WERI-Rb-1 (cell line): Measurements from ENCODE around the gene EZR.

ENCODE experiments used
- DNase-seq: peaks from one replicate; pipeline ENCODE4 v3.0.0-alpha.2; 2020
- H3K27ac ChIP-seq: fragments of 250-450 bp; sonication (Bioruptor Pico); 2 replicates; pipeline ENCODE4 v1.5.1; 2020; ENCODE audit warnings: mild to moderate bottlenecking, moderate library complexity
- H3K27me3 ChIP-seq: fragments of 250-450 bp; sonication (Bioruptor Pico); 2 replicates; pipeline ENCODE4 v1.5.1; 2021; ENCODE audit warnings: mild to moderate bottlenecking, low read depth, moderate library complexity; ENCODE audit not compliant: insufficient read depth, severe bottlenecking
- H3K36me3 ChIP-seq: fragments of 250-450 bp; sonication (Bioruptor Pico); 2 replicates; pipeline ENCODE4 v1.5.1; 2020; ENCODE audit warnings: mild to moderate bottlenecking, moderate library complexity
- H3K4me3 ChIP-seq: 2 replicates; pipeline ENCODE4 v1.5.1; 2011; ENCODE audit warnings: low read depth, mild to moderate bottlenecking, control low read depth, low read length
- H3K9me3 ChIP-seq: fragments of 250-450 bp; sonication (Bioruptor Pico); 2 replicates; pipeline ENCODE4 v1.5.1; 2021; ENCODE audit warnings: mild to moderate bottlenecking, moderate library complexity; ENCODE audit not compliant: severe bottlenecking
- TF ChIP-seq, protein P1 (sequence below): IDR thresholded peaks from 2 replicates; pipeline ENCODE4 v1.5.1; 2011; ENCODE audit warnings: low read depth, mild to moderate bottlenecking, control low read depth, inconsistent platforms, low read length

Gene EZR

DNA sequence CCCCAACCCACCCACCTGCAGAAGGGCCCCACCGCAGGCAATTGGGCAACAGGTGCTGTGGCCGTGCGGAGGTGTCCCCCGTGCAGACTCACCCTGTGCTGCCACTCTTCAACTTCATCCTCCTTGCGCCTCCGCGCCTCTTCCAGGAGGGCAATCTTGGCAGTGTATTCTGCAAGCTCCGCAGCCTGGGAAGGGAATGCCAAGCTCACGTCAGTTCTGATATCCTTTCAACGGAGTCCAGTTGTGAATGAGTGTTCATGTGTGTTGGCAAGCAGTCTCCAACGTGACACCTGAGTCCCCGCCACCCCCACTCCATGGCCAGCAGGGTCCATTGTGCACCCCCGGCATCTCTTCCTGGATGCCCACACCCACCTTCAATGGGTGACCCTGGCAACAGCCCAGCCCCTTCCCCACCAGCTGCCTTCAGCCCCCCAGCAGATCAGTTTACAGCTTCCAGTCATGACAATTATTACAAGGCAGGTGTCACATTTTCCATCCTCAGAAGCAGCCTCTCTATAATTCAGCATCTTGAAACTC, 49.9 kb downstream of the EZR start:
- TF ChIP-seq, protein P1, sequence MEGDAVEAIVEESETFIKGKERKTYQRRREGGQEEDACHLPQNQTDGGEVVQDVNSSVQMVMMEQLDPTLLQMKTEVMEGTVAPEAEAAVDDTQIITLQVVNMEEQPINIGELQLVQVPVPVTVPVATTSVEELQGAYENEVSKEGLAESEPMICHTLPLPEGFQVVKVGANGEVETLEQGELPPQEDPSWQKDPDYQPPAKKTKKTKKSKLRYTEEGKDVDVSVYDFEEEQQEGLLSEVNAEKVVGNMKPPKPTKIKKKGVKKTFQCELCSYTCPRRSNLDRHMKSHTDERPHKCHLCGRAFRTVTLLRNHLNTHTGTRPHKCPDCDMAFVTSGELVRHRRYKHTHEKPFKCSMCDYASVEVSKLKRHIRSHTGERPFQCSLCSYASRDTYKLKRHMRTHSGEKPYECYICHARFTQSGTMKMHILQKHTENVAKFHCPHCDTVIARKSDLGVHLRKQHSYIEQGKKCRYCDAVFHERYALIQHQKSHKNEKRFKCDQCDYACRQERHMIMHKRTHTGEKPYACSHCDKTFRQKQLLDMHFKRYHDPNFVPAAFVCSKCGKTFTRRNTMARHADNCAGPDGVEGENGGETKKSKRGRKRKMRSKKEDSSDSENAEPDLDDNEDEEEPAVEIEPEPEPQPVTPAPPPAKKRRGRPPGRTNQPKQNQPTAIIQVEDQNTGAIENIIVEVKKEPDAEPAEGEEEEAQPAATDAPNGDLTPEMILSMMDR = no peak
- Histone ChIP-seq H3K36me3 (peaks cover 100% of the 10 kb centered on the region), H3K9me3 (no peaks in the 10 kb centered on the region), H3K27ac (no peak overlapping the region), H3K27me3 (no peaks in the 10 kb centered on the region), H3K4me3 (no peak overlapping the region)
- DNase-seq = no peak

DNA sequence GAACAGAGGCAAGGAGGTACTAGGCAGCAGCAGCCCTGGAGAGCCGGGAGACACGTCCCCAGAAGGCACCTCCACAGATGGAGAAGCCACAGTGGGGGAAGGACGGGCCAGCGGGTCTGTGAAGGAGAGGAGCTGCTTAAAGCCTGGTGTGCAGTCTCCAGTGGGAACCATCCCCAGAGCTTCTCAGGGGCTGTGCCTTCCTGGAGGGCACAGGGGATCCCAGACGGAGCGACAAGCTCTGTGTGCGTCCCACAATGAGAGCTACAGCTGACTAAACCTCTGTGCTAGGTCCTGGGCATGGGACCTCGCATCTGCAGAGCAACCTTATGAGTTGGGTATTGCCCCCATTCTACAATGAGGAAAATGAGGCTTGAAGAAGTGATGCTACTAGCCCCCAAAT, 50.7 kb downstream of the EZR start:
- Histone ChIP-seq H3K27ac (no peak overlapping the region; the same call in 1 of the 2 replicates), H3K4me3 (no peak overlapping the region), H3K9me3 (no peaks in the 10 kb centered on the region), H3K36me3 (peaks cover 95% of the 10 kb centered on the region), H3K27me3 (no peaks in the 10 kb centered on the region)
- DNase-seq = no peak
- TF ChIP-seq, protein P1 = no peak

DNA sequence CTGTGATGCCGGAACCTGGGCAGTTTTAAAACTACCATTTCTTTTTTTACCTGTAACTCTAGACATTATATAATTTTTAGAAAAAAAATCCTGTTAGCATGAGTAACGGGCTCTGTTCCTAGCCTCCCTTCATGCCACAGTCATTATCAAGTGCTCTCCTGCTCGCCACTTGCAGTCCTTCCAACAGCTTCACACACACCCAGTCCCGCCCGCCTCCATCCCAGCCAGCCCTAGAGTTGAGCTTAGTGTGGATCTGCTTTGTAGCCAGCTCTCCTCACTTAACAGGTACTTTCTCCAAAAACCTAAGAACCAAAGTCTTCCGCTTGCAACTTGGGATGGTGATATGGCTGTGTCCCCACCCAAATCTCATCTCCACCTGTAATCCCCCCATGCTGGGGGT, 51.5 kb downstream of the EZR start:
- TF ChIP-seq, protein P1 = no peak
- no peak overlapping the region for H3K27ac ChIP-seq
- no peak for DNase-seq
- H3K27me3 ChIP-seq = no peaks in the 10 kb centered on the region
- H3K4me3 ChIP-seq = no peak overlapping the region
- H3K9me3 ChIP-seq = no peaks in the 10 kb centered on the region
- H3K36me3 ChIP-seq = peaks cover 88% of the 10 kb centered on the region

DNA sequence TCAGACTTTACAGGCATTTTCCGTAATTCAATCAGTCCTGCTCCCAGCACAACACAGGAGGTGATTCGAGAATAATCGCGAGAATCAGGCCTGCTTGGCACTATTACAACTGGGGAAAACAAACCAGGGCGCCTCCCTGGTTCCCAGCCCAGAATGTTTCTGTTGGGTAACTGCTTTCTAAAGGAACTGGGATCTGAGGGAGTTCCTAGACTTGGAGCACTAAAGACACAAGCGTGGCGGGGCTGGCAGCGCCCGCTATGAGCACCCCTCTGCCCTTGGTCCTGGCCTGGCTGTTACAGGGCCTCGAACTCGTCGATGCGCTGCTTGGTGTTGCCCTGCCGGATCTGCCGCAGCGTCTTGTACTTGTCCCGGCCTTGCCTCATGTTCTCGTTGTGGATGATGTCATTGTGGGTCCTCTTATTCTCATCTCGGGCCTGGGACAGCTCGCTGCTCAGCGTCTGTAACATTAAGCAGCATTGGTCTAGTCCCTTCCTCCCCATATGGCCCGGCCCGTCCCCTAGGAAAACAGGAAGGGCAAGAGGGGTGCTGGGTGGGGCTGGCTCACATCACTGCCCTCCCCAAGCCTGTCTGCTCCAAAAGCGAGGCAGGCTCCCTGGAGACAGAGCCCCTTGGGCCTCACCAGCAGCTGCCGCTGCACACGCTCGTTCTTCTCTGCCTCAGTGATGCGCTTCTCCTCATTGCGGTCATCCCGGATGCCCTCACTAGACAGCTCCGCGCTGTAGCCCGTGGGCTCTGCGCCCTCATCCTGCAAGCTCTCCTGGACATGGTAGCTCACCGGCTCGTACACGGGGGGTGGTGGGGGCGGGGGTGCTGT, 52.3 kb downstream of the EZR start:
- Histone ChIP-seq H3K9me3 (no peaks in the 10 kb centered on the region), H3K4me3 (no peak overlapping the region), H3K27me3 (no peaks in the 10 kb centered on the region), H3K27ac (no peak overlapping the region), H3K36me3 (peaks cover 81% of the 10 kb centered on the region)
- TF ChIP-seq, protein P1 = no peak
- DNase-seq = no peak

DNA sequence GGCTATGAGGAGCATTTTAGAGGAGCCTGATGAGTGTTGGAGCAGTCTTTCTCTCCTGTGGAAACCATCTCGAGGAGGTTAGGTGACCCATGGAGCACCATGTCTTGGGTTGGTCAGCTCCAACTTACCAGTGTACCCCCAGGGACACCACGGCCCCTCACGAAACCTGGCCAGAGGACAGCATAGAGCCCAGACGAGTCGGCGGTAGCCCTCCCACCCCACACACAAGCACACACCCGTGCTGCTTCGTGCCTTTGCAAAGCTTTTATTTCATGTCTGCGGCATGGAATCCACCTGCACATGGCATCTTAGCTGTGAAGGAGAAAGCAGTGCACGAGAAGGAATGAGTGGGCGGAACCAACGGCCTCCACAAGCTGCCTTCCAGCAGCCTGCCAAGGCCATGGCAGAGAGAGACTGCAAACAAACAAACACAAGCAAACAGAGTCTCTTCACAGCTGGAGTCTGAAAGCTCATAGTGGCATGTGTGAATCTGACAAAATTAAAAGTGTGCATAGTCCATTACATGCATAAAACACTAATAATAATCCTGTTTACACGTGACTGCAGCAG, 53.6 kb downstream of the EZR start:
- DNase-seq = no peak
- Histone ChIP-seq H3K27me3 (no peaks in the 10 kb centered on the region), H3K4me3 (no peak overlapping the region), H3K27ac (no peak overlapping the region), H3K36me3 (peaks cover 73% of the 10 kb centered on the region), H3K9me3 (no peaks in the 10 kb centered on the region)
- TF ChIP-seq, protein P1 = no peak
